Inferior parietal cortex (tissue), 1 donor: ENCODE data around the gene NAPSA.
"Not testable (repeated sequence)": the region's sequence is repeated elsewhere in the genome, so short reads cannot be mapped to it uniquely, and the experiment has no call there.

ENCODE experiments used
- DNase-seq: peaks from one replicate; pipeline ENCODE4 v3.0.0-alpha.2; 2016; ENCODE audit errors: extremely low spot score

Gene NAPSA

DNA sequence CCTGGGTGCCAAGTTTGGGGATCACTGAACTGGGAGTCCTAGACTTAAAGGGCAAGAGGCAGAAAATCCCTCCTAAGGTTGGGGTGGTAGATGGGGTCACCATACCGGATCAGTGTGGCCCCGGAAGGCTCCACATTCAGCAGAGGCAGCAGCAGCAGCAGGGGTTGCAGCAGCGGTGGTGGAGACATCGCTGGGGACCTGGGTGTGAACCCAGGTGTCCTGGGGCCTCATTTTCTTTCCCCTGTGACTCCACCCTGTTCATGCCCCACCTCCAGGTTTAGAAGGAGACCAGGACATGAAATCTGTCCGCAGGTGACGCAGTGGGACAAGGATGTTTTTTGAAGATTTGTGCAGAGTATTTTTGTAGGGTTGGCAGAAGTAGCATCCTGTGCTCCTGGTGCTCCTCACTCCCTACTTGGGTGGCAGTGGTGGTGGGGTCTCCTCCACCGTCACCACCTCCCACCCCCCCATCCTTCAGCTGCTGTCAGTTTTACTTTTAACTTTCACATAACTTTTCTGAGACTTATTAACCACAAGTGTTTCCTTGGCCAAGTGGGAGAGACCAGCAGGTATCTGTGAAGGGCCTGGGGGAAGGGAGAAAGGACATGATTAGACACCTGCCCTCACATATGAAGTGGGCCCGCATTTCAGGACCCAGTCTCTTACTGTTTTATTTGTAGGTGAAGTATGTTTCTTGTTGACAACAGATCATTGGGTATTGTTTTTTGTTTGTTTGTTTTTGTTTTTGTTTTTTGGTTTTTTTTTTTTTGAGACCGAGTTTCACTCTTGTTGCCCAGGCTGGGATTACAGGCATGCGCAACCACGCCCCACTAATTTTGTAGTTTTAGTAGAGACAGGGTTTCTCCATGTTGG lies at the start of gene NAPSA:
Gene NAPSA (minus strand): TSS at position 206 of the 873 bp plus-strand sequence. CDS start 18 bp downstream, at position 188.
- DNase-seq: no peak

DNA sequence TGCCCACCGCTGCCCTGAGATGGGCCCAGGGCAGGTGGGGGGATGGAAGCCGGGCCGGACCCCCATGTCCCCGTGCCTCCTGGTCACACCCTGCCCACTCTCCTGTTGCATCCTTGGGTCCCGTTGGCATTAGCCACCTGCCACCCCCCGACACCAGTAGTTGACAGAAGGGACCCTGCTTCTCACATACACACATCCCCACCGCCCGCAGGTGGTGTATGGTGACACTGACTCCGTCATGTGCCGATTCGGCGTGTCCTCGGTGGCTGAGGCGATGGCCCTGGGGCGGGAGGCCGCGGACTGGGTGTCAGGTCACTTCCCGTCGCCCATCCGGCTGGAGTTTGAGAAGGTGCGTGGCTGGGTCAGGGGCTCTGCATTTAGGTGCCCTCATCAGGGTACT lies 48.1 kb upstream of the NAPSA start:
- DNase-seq: no peak

DNA sequence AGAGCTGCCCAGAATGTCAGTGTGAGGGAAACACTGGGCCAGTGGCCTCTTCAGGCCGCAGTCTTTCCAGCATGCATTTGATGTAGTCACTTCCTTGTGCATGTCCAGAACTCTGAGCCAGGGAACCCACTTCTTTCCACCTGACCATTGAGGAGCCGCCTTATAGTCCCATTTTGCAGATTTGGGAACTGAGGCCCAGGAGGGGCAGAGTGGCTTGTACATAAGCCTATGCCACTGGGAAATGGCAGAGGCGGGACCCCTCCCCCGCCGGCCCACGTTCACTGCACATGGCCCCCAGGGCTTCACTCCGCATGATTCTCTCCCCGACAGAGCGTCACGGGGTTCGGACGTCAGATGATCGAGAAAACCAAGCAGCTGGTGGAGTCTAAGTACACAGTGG lies 47.7 kb upstream of the NAPSA start:
- DNase-seq: no peak

GRCh38 chr19:50412419-50412818 lies 47.0 kb upstream of the NAPSA start:
- DNase-seq: no peak

DNA sequence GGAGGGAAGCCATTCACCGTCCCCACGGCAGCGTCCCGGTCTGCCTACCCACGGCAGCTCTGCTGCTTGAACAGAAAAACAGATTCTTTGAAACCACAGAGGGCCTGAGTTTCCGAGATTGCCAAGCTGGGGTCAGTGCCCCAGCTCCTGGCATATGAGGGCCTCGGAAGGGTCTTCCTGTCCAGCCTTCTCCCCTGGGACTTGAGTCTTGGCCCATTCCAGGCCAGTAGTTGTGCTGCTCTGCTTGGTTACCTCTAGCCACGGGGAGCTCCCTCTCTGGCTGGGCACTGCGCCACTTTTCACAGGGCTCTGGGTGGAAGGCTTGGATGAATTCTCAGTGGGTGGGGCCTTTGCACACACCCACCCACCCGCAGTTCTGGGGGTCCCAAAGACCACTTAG lies 44.7 kb upstream of the NAPSA start:
- DNase-seq: no peak

- DNase-seq: no peak
Measured at GRCh38 chr19:50409347-50409746, 43.9 kb upstream of the NAPSA start.

DNA sequence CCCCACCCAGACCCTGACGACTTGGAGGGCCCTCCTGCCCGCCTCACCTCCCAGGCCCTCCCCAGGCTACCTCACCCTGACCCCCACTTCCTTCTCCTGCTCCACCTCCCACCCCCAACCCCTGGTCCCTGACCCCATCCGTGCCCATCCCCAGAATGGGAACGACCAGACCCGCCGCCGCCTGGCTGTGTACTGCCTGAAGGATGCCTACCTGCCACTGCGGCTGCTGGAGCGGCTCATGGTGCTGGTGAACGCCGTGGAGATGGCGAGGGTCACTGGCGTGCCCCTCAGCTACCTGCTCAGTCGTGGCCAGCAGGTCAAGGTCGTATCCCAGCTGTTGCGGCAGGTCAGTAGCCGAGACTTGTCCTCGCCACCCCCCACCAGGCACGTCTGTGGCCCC lies 41.4 kb upstream of the NAPSA start:
- no peak for DNase-seq

DNA sequence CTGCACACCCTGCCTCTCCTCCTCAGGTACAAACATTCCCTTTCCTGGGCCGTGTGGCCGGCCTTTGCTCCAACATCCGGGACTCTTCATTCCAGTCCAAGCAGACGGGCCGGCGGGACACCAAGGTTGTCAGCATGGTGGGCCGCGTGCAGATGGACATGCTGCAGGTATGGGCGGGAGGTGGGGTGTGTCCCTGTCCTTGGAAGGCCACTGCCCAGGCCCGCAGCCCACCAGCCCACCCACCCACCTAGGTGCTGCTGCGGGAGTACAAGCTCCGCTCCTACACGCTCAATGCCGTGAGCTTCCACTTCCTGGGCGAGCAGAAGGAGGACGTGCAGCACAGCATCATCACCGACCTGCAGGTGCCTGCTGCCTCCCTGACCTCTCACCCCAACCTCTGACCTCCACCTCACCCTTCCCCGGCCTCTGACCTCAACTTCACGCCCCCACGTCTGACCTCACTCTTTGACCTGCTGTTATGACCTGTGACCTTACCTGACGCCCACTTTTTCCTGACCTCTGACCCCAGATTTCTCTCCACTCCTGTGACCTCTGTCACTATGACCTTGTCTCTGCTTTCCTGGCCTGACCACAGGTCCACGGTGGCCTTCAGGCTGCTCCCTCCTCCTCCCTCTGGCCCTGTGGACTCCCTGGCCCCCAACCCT lies 40.8 kb upstream of the NAPSA start:
- DNase-seq: no peak

- DNase-seq: no peak
Measured at GRCh38 chr19:50402544-50403301, 37.3 kb upstream of the NAPSA start.

- DNase-seq: no peak
Measured at GRCh38 chr19:50401605-50402450, 36.4 kb upstream of the NAPSA start.

DNA sequence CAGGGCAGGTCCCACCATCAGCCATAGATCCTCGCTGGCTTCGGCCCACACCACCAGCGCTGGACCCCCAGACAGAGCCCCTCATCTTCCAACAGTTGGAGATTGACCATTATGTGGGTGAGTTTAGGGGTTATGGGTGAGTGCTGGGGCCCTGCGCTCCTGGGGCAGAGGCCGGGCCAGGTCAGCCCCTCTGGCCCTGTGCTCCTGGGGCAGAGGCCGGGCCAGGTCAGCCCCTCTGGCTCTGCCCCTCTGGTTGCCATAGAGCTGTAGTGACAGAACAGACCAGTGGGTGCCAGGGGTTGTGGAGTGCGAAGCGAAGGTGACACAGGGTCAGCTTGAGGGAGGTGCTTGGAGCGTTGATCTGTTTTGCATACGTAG lies 33.9 kb upstream of the NAPSA start:
- DNase-seq: no peak

DNA sequence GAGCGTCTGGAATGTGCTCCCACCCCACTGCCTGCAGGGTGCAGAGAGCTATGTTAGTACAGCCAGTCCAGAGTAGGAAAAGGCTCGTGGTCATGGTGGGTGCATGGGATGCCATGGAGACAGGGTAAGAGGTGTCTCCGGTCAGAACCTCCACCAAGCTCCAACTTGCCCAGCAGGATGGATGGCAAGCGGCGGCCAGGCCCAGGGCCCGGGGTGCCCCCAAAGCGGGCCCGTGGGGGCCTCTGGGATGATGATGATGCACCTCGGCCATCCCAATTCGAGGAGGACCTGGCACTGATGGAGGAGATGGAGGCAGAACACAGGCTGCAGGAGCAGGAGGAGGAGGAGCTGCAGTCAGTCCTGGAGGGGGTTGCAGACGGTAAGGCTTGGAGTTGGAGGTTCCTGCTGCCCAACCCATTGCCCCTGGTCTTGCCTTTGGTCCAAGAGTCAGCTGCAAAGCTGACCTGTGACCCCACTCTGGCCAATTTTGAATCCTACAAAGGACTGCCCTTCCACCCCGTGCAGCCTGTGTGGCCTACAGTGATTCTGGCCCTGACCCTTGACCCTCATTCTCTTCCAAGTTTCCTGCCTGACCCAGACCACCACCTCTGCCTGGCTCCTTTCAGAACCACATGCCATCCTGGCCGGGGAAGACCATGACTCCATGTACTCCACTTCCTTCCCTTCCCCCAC lies 33.4 kb upstream of the NAPSA start:
- DNase-seq: no peak

DNA sequence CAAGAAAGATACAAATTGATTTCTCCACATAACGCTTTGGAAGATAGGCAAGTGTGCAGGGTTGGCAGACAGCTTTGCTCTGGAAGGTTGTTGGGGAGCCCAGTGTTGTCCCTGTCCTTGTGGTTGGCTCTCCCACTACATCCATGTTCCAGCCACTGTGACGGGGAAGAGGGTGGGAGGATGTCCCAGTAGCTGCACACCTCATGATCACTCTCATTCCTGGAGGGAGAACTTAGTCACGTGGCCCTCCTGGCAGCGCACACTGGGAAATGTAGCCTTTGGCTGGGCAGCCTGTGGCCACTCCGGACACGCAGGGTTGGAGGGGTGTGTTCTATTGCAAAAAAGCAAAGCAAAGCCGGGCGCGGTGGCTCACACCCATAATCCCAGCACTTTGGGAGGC lies 28.6 kb upstream of the NAPSA start:
- no peak for DNase-seq

DNA sequence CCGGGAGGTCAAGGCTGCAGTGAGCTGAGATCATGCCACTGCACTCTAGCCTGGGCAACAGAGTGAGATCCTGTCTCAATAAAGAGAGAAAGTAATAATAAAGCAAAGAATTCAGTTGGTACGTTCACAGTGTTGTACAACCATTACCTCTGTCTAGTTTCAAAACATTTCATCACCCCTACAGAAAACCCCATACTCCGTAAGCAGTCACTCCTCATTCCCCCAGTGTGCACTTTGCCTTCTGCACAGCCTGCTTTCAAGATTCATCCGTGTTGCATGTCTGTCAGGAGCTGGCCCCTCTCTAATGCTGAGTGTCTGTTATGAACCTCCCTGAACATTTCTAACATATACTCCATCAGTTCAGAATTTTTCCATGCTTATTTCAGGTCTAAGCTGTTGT lies 28.1 kb upstream of the NAPSA start:
- DNase-seq: no peak

DNA sequence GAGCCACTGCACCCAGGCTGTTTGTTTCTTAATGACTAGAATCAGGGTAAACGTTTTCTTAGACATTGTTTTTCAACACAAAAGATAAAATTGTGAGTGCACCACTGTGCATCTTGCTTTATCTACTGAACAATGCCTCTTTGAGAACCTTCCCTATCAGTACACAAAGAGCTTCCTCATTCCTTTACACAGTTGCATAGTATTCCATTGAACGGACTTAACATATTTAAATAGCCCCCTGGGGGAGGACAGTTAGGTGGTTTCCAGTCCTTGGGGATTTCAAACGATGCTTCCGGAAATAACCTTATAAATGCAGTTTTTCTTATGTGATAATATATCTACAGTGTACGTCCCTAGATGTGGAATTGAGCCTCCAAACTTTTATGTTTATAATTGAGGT lies 27.3 kb upstream of the NAPSA start:
- DNase-seq: no peak

DNA sequence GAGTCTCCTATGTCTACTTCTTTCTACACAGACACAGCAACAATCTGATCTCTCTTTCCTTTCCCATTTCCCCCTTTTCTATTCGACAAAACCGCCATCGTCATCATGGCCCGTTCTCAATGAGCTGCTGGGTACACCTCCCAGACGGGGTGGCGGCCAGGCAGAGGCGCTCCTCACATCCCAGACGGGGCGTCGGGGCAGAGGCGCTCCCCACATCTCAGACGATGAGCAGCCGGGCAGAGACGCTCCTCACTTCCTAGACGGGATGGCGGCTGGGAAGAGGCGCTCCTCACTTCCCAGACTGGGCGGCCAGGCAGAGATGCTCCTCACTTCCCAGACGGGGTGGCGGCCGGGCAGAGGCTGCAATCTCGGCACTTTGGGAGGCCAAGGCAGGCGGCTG lies 25.5 kb upstream of the NAPSA start:
- DNase-seq: not testable (repeated sequence)

DNA sequence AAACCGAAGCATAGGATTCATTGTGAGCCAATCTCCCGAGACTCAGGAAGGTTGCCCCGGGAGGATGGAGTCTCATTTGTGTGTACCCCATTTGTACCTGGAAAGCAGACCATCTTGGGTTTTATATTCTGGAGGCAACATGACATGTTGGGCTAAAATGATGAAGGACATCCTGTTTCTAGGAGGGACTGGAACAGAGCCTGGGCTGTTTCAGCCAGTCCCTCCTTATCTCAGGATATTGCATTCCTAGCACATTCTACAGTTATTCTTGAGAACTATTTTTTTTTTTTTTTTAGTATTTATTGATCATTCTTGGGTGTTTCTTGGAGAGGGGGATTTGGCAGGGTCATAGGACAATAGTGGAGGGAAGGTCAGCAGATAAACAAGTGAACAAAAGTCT lies 24.9 kb upstream of the NAPSA start:
- not testable (repeated sequence) for DNase-seq

DNA sequence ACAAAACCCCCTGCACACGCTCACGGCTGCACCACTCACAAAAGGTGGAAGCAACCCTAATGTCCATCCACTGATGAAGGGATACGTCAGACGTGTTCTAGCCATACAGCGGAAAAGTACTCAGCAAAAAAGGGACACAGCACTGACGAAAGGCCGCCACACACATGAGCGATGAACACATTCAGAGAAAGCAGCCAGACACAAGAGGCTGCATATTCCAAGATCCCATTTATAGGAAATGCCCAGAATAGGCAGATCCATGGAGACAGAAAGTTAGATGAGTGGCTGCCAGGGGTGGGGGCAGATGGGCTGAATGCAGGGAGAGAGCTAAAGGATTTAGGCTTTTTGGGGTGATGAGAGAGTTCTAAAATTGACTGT lies 22.4 kb upstream of the NAPSA start:
- no peak for DNase-seq

DNA sequence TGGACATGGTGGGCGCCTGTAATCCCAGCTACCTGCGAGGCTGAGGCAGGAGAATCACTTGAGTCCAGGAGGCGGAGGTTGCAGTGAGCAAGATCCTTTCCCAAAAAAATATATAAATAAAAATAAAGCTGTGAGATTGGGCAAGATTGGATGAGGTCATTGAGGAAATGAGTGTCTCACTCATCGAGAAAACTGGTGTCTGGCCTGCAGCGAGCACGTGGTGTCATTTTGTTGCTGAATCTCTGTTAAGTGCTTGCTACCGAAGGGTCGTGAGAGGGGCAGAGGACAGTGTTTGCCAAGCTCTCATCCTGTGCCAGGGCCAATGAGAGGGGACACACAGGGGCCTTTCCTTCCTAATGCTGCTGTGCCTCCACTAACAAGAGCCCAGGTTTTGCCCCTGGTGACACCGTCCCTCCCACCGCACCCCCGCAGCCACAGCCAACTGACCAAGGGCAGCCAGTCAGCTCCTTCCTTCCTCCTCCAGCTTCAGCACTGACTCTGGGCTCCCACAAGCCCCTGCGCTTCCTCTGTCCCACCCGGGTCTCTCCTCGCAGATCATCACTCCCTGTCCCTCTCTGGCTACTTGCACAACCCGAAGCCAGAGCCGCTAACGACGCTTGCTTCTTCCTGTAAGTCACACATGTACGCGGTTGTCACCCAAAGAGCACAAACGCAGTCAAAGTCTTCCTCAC lies 21.9 kb upstream of the NAPSA start:
- no peak for DNase-seq
